ENCODE data around the gene LBHD2. TPM values are rescaled to one million over a fixed set of nuclear protein-coding genes. Genes with fewer than 3 reads are reported as not detected.
A peak's percentile ranks its signal among the peaks of the same experiment; 100 is the strongest.

LBHD2 gene
- total RNA-seq, 6 donors from 2014 or later, result not detected

DNA sequence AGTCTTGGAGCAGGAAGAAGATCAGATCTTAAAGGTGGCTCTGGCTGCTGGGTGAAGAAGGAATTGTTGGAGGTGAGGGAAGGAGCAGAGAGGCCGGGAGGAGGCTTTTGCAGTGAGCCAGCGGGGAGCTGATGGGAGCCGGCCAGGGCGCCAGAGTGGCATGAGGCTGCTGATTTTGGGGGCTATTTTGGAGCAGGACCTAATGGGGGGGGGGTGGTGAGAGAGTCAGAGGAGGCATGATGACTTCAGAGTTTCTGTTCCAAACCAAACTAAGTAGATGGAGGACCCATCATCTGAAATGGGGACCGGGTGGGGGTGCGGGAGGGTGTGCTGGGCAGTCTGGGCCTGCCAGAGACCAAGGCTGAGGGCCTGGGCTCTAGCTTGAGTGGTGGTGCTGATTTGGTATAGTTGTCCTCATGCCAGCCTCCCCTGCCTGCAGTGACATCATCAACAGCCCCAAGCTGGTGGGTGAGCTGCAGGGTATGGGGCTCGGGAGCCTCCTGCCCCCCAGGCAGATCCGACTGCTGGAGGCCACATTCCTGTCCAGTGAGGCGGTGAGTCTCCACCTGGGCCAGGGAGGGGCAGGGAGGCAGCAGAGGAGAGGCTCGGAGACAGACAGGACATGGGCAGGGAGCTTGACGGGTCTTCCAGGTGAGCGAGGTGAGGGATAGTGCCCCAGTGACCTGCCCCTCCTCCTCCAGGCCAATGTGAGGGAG, 45.4 kb downstream of the LBHD2 start:
- TF ChIP-seq POLR2AphosphoS5 (IDR thresholded peaks at IDR 0.05) (no peak), EP300 (IDR thresholded peaks at IDR 0.05) (no peak), POLR2A (IDR thresholded peaks at IDR 0.05) (no peak)
- TF ChIP-seq, protein P1, sequence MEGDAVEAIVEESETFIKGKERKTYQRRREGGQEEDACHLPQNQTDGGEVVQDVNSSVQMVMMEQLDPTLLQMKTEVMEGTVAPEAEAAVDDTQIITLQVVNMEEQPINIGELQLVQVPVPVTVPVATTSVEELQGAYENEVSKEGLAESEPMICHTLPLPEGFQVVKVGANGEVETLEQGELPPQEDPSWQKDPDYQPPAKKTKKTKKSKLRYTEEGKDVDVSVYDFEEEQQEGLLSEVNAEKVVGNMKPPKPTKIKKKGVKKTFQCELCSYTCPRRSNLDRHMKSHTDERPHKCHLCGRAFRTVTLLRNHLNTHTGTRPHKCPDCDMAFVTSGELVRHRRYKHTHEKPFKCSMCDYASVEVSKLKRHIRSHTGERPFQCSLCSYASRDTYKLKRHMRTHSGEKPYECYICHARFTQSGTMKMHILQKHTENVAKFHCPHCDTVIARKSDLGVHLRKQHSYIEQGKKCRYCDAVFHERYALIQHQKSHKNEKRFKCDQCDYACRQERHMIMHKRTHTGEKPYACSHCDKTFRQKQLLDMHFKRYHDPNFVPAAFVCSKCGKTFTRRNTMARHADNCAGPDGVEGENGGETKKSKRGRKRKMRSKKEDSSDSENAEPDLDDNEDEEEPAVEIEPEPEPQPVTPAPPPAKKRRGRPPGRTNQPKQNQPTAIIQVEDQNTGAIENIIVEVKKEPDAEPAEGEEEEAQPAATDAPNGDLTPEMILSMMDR (IDR thresholded peaks at IDR 0.05), result no peak

DNA sequence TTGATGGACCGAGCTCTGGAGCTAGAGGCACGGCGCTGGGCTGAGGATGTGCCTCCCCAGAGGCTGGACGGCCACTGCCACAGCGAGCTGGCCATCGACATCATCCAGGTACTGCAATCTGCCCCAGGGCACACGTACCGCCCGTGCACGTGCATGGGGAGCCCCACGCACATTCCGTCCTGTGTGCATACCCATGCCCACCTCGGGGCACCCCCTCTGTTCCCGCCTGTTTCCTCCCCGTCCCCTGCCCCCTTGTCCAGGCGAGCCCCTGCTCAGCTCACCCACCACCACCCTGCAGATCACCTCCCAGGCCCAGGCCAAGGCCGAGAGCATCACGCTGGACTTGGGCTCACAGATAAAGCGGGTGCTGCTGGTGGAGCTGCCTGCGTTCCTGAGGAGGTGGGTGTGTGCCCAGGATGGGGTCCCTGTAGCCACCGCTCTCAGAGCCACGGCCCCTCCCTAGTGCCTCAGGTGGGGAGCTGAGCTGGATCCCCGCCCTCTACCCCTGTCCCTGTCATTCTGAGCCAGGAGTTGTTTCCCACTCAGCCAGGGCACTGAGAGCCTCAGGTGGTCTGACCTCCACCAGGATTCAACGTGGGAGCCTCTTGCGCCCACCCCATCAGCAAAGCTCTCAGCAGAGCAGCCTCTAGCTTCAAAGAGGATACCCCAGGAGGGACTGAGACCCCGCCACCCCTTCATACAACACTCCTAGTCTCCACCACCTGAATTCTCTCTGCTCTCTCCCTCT, 46.2 kb downstream of the LBHD2 start:
- WGBS, 2 donors, result 90 to 97% methylated on average over 11 to 26 of the region's 26 CpGs
- peak overlapping the region in 1 of 4 donors; percentile 61 for H3K27ac ChIP-seq
- H3K9me3 ChIP-seq, result no peaks in the 10 kb centered on the region
- no peaks in the 10 kb centered on the region for H3K27me3 ChIP-seq
- ATAC-seq (ENCODE audit: low FRiP score in 2 of 2) (no peak), DNase-seq (peak in 1 of 2 donors; percentile 64)
- peaks cover 11 to 54% (median 35%) of the 10 kb centered on the region in 4 donors for H3K4me1 ChIP-seq
- no peak overlapping the region for H3K4me3 ChIP-seq
- TF ChIP-seq EP300 (IDR thresholded peaks at IDR 0.05), result no peak
- no peak for TF ChIP-seq POLR2AphosphoS5 (IDR thresholded peaks at IDR 0.05)
- TF ChIP-seq, protein P1 (IDR thresholded peaks at IDR 0.05), result no peak
- TF ChIP-seq POLR2A (IDR thresholded peaks at IDR 0.05), result no peak
- H3K36me3 ChIP-seq, result peaks cover 0 to 50% (median 40%) of the 10 kb centered on the region in 4 donors

More for the DNA sequence above, 45.4 kb downstream of the LBHD2 start:
- ATAC-seq (ENCODE audit: low FRiP score in 2 of 2), result no peak
- Histone ChIP-seq H3K27me3 (no peaks in the 10 kb centered on the region), H3K9me3 (no peaks in the 10 kb centered on the region), H3K36me3 (peaks cover 0 to 43% (median 33%) of the 10 kb centered on the region in 4 donors), H3K4me3 (no peak overlapping the region), H3K27ac (no peak overlapping the region), H3K4me1 (peaks cover 18 to 61% (median 42%) of the 10 kb centered on the region in 4 donors)
- no peak for DNase-seq
- 94 to 98% methylated on average over 10 to 12 of the region's 12 CpGs for WGBS, 2 donors

DNA sequence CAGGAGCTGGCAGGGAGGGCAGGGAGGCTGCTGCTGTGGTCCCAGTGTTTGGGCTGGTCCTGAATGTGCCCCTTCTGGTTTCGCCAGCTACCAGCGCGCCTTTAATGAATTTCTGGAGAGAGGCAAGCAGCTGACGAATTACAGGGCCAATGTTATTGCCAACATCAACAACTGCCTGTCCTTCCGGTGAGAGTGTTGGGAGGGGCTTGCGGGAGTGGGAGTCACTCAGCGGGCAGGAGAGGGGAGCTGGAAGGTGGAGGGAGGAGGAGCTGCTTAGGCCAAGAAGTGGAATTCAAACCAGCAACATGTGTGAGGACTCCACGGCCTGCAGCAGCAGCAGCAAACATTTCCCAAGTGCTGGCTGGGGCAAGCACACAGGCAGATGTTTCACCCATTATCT, 47.0 kb downstream of the LBHD2 start:
- ATAC-seq (ENCODE audit: low FRiP score in 2 of 2), result no peak
- H3K27ac ChIP-seq, result peak overlapping the region in 1 of 4 donors; percentile 61

DNA sequence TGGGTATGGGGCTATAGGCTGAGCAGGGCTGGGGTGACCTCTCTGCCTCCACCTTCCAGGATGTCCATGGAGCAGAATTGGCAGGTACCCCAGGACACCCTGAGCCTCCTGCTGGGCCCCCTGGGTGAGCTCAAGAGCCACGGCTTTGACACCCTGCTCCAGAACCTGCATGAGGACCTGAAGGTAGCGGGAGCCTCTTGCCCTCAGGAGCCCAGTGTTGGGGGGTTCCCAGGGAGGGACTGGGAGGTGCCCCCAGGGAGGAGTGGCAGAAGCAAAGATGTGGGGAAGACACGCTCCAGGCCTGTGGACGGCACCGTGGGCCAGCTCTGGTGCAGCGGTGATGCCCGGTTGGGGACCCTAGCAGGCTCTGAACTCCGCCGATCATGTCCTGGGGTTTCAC, 47.6 kb downstream of the LBHD2 start:
- H3K27ac ChIP-seq, result peak overlapping the region in 1 of 4 donors; percentile 61
- ATAC-seq (ENCODE audit: low FRiP score in 2 of 2) (no peak), DNase-seq (no peak)
- H3K9me3 ChIP-seq, result no peaks in the 10 kb centered on the region
- 88 to 95% methylated on average over 3 to 9 of the region's 9 CpGs for WGBS, 2 donors
- H3K27me3 ChIP-seq, result no peaks in the 10 kb centered on the region
- H3K4me1 ChIP-seq, result peaks cover 7 to 40% (median 25%) of the 10 kb centered on the region in 4 donors
- no peak overlapping the region for H3K4me3 ChIP-seq
- TF ChIP-seq, protein P1 (IDR thresholded peaks at IDR 0.05), result no peak
- no peak for TF ChIP-seq POLR2A (IDR thresholded peaks at IDR 0.05)
- no peak for TF ChIP-seq EP300 (IDR thresholded peaks at IDR 0.05)
- no peak for TF ChIP-seq POLR2AphosphoS5 (IDR thresholded peaks at IDR 0.05)
- peaks cover 0 to 64% (median 50%) of the 10 kb centered on the region in 4 donors for H3K36me3 ChIP-seq

More for the DNA sequence above, 47.0 kb downstream of the LBHD2 start:
- DNase-seq, result no peak
- H3K9me3 ChIP-seq, result no peaks in the 10 kb centered on the region
- peaks cover 0 to 58% (median 48%) of the 10 kb centered on the region in 4 donors for H3K36me3 ChIP-seq
- no peak overlapping the region for H3K4me3 ChIP-seq
- H3K4me1 ChIP-seq, result peaks cover 10 to 46% (median 31%) of the 10 kb centered on the region in 4 donors
- 56 to 72% methylated on average over 5 to 8 of the region's 8 CpGs for WGBS, 2 donors
- TF ChIP-seq, protein P1 (IDR thresholded peaks at IDR 0.05), result no peak
- TF ChIP-seq POLR2A (IDR thresholded peaks at IDR 0.05), result no peak
- TF ChIP-seq EP300 (IDR thresholded peaks at IDR 0.05), result no peak
- TF ChIP-seq POLR2AphosphoS5 (IDR thresholded peaks at IDR 0.05), result no peak
- no peaks in the 10 kb centered on the region for H3K27me3 ChIP-seq
